Vagina (tissue), 2 donors: ENCODE measurements around the gene ESRP2. TPM values are rescaled to one million over a fixed set of nuclear protein-coding genes. Genes with fewer than 3 reads are reported as not detected.

Experiments
- DNase-seq, 2 donors: peaks; one replicate each; pipeline ENCODE4 v3.0.0-alpha.2; 2017; ENCODE audit errors: extremely low spot score in 2 of 2
- H3K27ac ChIP-seq: fragments of 200-600 bp; sonication (generic); one replicate; pipeline ENCODE4 v1.5.1; 2019
- H3K27me3 ChIP-seq: fragments of 200-600 bp; sonication (generic); one replicate; pipeline ENCODE4 v1.5.1; 2019
- H3K36me3 ChIP-seq, 2 donors: fragments of 200-600 bp; sonication (generic); one replicate each; pipeline ENCODE4 v1.5.1; 2017 to 2019
- H3K4me1 ChIP-seq: fragments of 200-600 bp; sonication (generic); one replicate; pipeline ENCODE4 v1.5.1; 2019
- H3K4me3 ChIP-seq, 2 donors: fragments of 200-600 bp; sonication (generic); 1 replicate in 1 of 2; 2 replicates in 1 of 2; pipeline ENCODE4 v1.5.1; 2016 to 2019
- H3K9me3 ChIP-seq: fragments of 200-600 bp; sonication (generic); one replicate; pipeline ENCODE4 v1.5.1; 2019
- CTCF ChIP-seq, 3 experiments: fragments of 450-650 bp in 2 of 3; fragments of 200-600 bp in 1 of 3; sonication (generic) in 1 of 3; IDR thresholded peaks; one replicate each; pipeline ENCODE4 v1.5.1; 2017 to 2019; ENCODE audit warnings: antibody characterized with exemption in 3 of 3, mild to moderate bottlenecking in 2 of 3, moderate library complexity in 2 of 3
- POLR2A ChIP-seq, 2 donors: fragments of 450-650 bp; IDR thresholded peaks; one replicate each; pipeline ENCODE4 v1.6.1; 2017; ENCODE audit warnings: antibody characterized with exemption in 2 of 2, mild to moderate bottlenecking in 2 of 2, moderate library complexity in 2 of 2
- POLR2AphosphoS5 ChIP-seq, 2 donors: sonication (generic); formaldehyde crosslinking; IDR thresholded peaks; one replicate each; pipeline ENCODE4 v1.9.0; 2017; ENCODE audit warnings: antibody characterized with exemption in 2 of 2, mild to moderate bottlenecking in 2 of 2, low read depth in 1 of 2; ENCODE audit not compliant: insufficient read depth in 1 of 2
- intact Hi-C: fragments of 100-400 bp; cut with DNase I; formaldehyde crosslinking; loops from one replicate; pipeline ENCODE4 v1.15.1; 2023
- total RNA-seq: library from RNA; depleted of rRNA; stranded (reverse); fragments of >200 nt; gene quantifications from one replicate; pipeline ENCODE4 v1.2.3, GENCODE V29; 2016

ESRP2 gene
- total RNA-seq, 1 donor from 2014 or later: 71.0 TPM

GRCh38 chr16:68235108-68235886 is 630 bp downstream of the ESRP2 start:
- Histone ChIP-seq H3K4me1 (peaks cover 40% of the 10 kb centered on the region), H3K4me3 (peak overlapping the region; percentile 64 to 72), H3K27me3 (no peaks in the 10 kb centered on the region), H3K27ac (peak overlapping the region; percentile 68), H3K36me3 (peaks cover 0 to 15% of the 10 kb centered on the region in 2 donors), H3K9me3 (no peaks in the 10 kb centered on the region)
- intact Hi-C loops: loop anchor here (5.0 kb wide), 1 partner anchor 153 kb away; no protein-coding TSS in a partner anchor
- TF ChIP-seq POLR2AphosphoS5 (IDR thresholded peaks at IDR 0.05; ENCODE audit: insufficient read depth in 1 of 2, low read depth in 1 of 2) (no peak), POLR2A (IDR thresholded peaks at IDR 0.05) (no peak), CTCF (IDR thresholded peaks at IDR 0.05) (no peak)
- no peak for DNase-seq

GRCh38 chr16:68234188-68235107 is 1.5 kb downstream of the ESRP2 start:
- H3K4me1 ChIP-seq: peaks cover 40% of the 10 kb centered on the region
- H3K4me3 ChIP-seq: peak overlapping the region in 1 of 2 donors; percentile 64
- H3K27me3 ChIP-seq: no peaks in the 10 kb centered on the region

GRCh38 chr16:68233835-68234187 is 2.1 kb downstream of the ESRP2 start:
- no peaks in the 10 kb centered on the region for H3K27me3 ChIP-seq
- peaks cover 0 to 19% of the 10 kb centered on the region in 2 donors for H3K36me3 ChIP-seq
- TF ChIP-seq POLR2AphosphoS5 (IDR thresholded peaks at IDR 0.05; ENCODE audit: insufficient read depth in 1 of 2, low read depth in 1 of 2) (no peak), CTCF (IDR thresholded peaks at IDR 0.05) (no peak), POLR2A (IDR thresholded peaks at IDR 0.05) (no peak)
- intact Hi-C loops: no loop called here
- DNase-seq: no peak
- peaks cover 40% of the 10 kb centered on the region for H3K4me1 ChIP-seq
- peak overlapping the region in 1 of 2 donors; percentile 25 for H3K4me3 ChIP-seq
- H3K9me3 ChIP-seq: no peaks in the 10 kb centered on the region
- no peak overlapping the region for H3K27ac ChIP-seq

More at GRCh38 chr16:68234188-68235107, 1.5 kb downstream of the ESRP2 start:
- TF ChIP-seq POLR2AphosphoS5 (IDR thresholded peaks at IDR 0.05; ENCODE audit: insufficient read depth in 1 of 2, low read depth in 1 of 2) (peak; percentile 41 to 66), CTCF (IDR thresholded peaks at IDR 0.05) (no peak)
- no peak for DNase-seq
- Histone ChIP-seq H3K36me3 (peaks cover 0 to 19% of the 10 kb centered on the region in 2 donors), H3K9me3 (no peaks in the 10 kb centered on the region), H3K27ac (peak overlapping the region; percentile 68)
- intact Hi-C loops: loop anchor here (5.0 kb wide), 1 partner anchor 152 kb away; no protein-coding TSS in a partner anchor

- Histone ChIP-seq H3K4me1 (peaks cover 35% of the 10 kb centered on the region), H3K4me3 (peak overlapping the region in 1 of 2 donors; percentile 25), H3K9me3 (no peaks in the 10 kb centered on the region), H3K27ac (no peak overlapping the region), H3K36me3 (peaks cover 0 to 19% of the 10 kb centered on the region in 2 donors), H3K27me3 (no peaks in the 10 kb centered on the region)
- intact Hi-C loops: no loop called here
- DNase-seq: no peak
- no peak for TF ChIP-seq POLR2A (IDR thresholded peaks at IDR 0.05)
- TF ChIP-seq POLR2AphosphoS5 (IDR thresholded peaks at IDR 0.05; ENCODE audit: insufficient read depth in 1 of 2, low read depth in 1 of 2): no peak
- no peak for TF ChIP-seq CTCF (IDR thresholded peaks at IDR 0.05)
Observed at GRCh38 chr16:68233085-68233834, 2.7 kb downstream of the ESRP2 start.
